Osteoblast (primary cell): ENCODE data around the gene APLP2. TPM values are rescaled to one million over a fixed set of nuclear protein-coding genes. Genes with fewer than 3 reads are reported as not detected.

Experiments
- DNase-seq: peaks from one replicate; pipeline ENCODE4 v3.0.0; 2011; ENCODE audit warnings: low spot score, mixed read lengths; ENCODE audit not compliant: insufficient read length; ENCODE audit errors: missing footprints
- H2AFZ ChIP-seq: 2 replicates; pipeline ENCODE4 v1.6.0; 2011; ENCODE audit warnings: mild to moderate bottlenecking, low read length
- H3K27ac ChIP-seq: 2 replicates; pipeline ENCODE4 v1.5.1; 2011; ENCODE audit warnings: mild to moderate bottlenecking, low read depth, low read length, moderate library complexity
- H3K27me3 ChIP-seq: 2 replicates; pipeline ENCODE4 v1.6.0; 2012; ENCODE audit warnings: mild to moderate bottlenecking, control low read depth, inconsistent platforms, low read length, moderate library complexity; ENCODE audit not compliant: insufficient read depth
- H3K36me3 ChIP-seq: 2 replicates; pipeline ENCODE4 v1.5.1; 2011; ENCODE audit warnings: mild to moderate bottlenecking, low read length, control low read depth, moderate library complexity; ENCODE audit not compliant: insufficient read depth
- H3K4me1 ChIP-seq: 2 replicates; pipeline ENCODE4 v1.5.1; 2011; ENCODE audit warnings: mild to moderate bottlenecking, low read length, control low read depth, moderate library complexity; ENCODE audit not compliant: insufficient read depth
- H3K4me2 ChIP-seq: 2 replicates; pipeline ENCODE4 v1.6.0; 2011; ENCODE audit warnings: mild to moderate bottlenecking, low read length; ENCODE audit not compliant: insufficient read depth
- H3K4me3 ChIP-seq: fragments of 200-600 bp; sonication (generic); 3 replicates; pipeline ENCODE4 v1.5.1; 2012; ENCODE audit warnings: mild to moderate bottlenecking, low read length, inconsistent platforms; ENCODE audit not compliant: insufficient read depth
- H3K79me2 ChIP-seq: 2 replicates; pipeline ENCODE4 v1.6.0; 2012; ENCODE audit warnings: mild to moderate bottlenecking, low read length, control low read depth, inconsistent platforms; ENCODE audit not compliant: insufficient read depth
- H3K9me3 ChIP-seq: 2 replicates; pipeline ENCODE4 v1.5.1; 2011; ENCODE audit warnings: low read depth, low read length, control low read depth
- H4K20me1 ChIP-seq: 2 replicates; pipeline ENCODE4 v1.6.0; 2012; ENCODE audit warnings: mild to moderate bottlenecking, low read length, control low read depth; ENCODE audit not compliant: insufficient read depth
- total RNA-seq: library from RNA; depleted of rRNA; stranded (reverse); fragments of >200 nt; gene quantifications from 2 replicates; pipeline ENCODE4 v1.2.3, GENCODE V29; 2012
- TF ChIP-seq, protein P1 (sequence below): IDR thresholded peaks from 2 replicates; pipeline ENCODE4 v1.5.1; 2011; ENCODE audit warnings: mild to moderate bottlenecking, low read depth, low read length, moderate library complexity; ENCODE audit errors: extremely low read depth

The APLP2 gene
- total RNA-seq, 1 donor = 331 TPM

- H4K20me1 ChIP-seq = peaks cover 5% of the 10 kb centered on the region
- no peaks in the 10 kb centered on the region for H3K4me1 ChIP-seq
- TF ChIP-seq, protein P1, sequence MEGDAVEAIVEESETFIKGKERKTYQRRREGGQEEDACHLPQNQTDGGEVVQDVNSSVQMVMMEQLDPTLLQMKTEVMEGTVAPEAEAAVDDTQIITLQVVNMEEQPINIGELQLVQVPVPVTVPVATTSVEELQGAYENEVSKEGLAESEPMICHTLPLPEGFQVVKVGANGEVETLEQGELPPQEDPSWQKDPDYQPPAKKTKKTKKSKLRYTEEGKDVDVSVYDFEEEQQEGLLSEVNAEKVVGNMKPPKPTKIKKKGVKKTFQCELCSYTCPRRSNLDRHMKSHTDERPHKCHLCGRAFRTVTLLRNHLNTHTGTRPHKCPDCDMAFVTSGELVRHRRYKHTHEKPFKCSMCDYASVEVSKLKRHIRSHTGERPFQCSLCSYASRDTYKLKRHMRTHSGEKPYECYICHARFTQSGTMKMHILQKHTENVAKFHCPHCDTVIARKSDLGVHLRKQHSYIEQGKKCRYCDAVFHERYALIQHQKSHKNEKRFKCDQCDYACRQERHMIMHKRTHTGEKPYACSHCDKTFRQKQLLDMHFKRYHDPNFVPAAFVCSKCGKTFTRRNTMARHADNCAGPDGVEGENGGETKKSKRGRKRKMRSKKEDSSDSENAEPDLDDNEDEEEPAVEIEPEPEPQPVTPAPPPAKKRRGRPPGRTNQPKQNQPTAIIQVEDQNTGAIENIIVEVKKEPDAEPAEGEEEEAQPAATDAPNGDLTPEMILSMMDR = no peak
- H3K4me3 ChIP-seq = no peak overlapping the region
- DNase-seq = no peak
- H3K4me2 ChIP-seq = no peak overlapping the region
- H3K27me3 ChIP-seq = no peaks in the 10 kb centered on the region
- peaks cover 51% of the 10 kb centered on the region for H3K36me3 ChIP-seq
- H3K27ac ChIP-seq = no peak overlapping the region
- H3K79me2 ChIP-seq = peaks cover 2% of the 10 kb centered on the region
- H2AFZ ChIP-seq = no peak overlapping the region
- H3K9me3 ChIP-seq = no peaks in the 10 kb centered on the region
Measured at GRCh38 chr11:130144141-130144540, 74.4 kb downstream of the APLP2 start.

GRCh38 chr11:130144861-130145281 lies 75.2 kb downstream of the APLP2 start:
- no peaks in the 10 kb centered on the region for H3K79me2 ChIP-seq
- H3K9me3 ChIP-seq = no peaks in the 10 kb centered on the region
- no peak overlapping the region for H2AFZ ChIP-seq
- TF ChIP-seq, protein P1 = no peak
- H3K4me1 ChIP-seq = no peaks in the 10 kb centered on the region
- H3K4me3 ChIP-seq = no peak overlapping the region
- no peak overlapping the region for H3K27ac ChIP-seq
- no peaks in the 10 kb centered on the region for H3K27me3 ChIP-seq
- peaks cover 5% of the 10 kb centered on the region for H4K20me1 ChIP-seq
- no peak for DNase-seq
- no peak overlapping the region for H3K4me2 ChIP-seq
- peaks cover 51% of the 10 kb centered on the region for H3K36me3 ChIP-seq

DNA sequence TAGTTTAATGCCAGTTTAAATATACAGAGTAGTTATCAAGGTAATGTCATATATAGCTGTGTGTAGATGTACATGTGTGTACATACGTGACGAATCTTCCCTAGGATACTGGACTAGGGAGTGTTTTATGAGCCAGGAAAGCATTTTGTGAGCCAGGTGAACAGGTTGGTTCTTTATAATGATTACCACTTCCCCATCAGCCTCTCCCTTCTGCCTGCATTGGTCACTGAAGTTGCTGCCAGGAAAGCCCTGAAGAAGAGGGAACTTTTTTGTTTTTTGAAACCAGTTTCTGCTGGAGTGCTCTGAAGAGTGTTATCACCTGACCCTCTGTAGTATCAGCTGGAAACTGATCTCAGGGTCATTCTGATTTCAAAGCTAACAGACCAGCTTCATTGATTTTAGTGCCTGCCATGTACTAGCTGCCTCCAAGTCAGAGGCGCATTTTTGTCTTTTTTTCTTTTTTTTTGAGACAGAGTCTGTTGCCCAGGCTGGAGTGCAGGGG lies 75.7 kb downstream of the APLP2 start:
- DNase-seq = no peak
- H3K36me3 ChIP-seq = peaks cover 47% of the 10 kb centered on the region
- H3K4me2 ChIP-seq = no peak overlapping the region
- no peak overlapping the region for H2AFZ ChIP-seq
- no peaks in the 10 kb centered on the region for H3K79me2 ChIP-seq
- no peaks in the 10 kb centered on the region for H3K4me1 ChIP-seq
- no peak overlapping the region for H3K27ac ChIP-seq
- no peak overlapping the region for H3K4me3 ChIP-seq
- H3K27me3 ChIP-seq = no peaks in the 10 kb centered on the region
- TF ChIP-seq, protein P1 = no peak
- peaks cover 5% of the 10 kb centered on the region for H4K20me1 ChIP-seq
- H3K9me3 ChIP-seq = no peaks in the 10 kb centered on the region

DNA sequence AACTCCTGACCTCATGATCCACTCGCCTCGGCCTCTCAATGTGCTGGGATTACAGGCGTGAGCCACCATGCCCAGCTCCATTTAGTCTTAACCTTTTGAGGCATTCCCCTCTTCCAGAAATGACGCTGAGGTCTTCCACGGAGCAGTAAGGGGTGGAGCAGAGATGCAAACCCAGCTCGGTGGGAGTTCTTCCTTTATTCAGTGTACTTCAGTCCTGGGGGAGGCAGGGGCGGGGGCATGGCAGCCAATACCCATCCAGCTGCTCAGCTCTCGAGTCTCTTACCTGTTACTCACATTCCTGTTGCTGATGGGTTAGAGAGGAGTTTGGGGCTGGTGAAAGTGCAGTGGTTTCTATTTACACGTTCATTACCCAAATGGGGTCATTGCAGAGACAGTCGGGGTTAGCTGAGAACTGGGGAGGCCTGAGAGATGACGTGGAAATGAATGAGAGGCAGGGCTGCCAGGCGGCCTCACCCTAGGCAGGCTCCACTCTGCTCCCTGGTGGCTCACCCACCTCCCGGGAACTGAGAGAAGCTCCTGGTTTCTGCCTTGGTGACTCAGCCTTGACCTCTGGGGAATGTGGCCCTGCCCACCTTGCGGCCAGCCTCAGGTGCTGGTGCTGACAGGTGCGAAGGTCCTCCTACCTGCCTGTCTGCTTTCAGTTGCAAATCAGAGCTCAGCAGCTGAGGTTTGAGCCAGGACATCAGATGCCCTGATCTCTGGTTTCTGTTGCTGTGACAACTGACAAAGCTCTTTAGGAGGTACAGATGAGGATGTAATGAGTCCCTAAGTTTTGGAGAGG lies 76.5 kb downstream of the APLP2 start:
- H4K20me1 ChIP-seq = peaks cover 5% of the 10 kb centered on the region
- peaks cover 43% of the 10 kb centered on the region for H3K36me3 ChIP-seq
- no peak for DNase-seq

More for the DNA sequence above, 76.5 kb downstream of the APLP2 start:
- no peaks in the 10 kb centered on the region for H3K4me1 ChIP-seq
- H2AFZ ChIP-seq = no peak overlapping the region
- no peaks in the 10 kb centered on the region for H3K79me2 ChIP-seq
- no peaks in the 10 kb centered on the region for H3K27me3 ChIP-seq
- no peaks in the 10 kb centered on the region for H3K9me3 ChIP-seq
- H3K27ac ChIP-seq = no peak overlapping the region
- H3K4me2 ChIP-seq = no peak overlapping the region
- no peak overlapping the region for H3K4me3 ChIP-seq
- TF ChIP-seq, protein P1 = peak; percentile 27
